Common myeloid progenitor, CD34-positive (primary cell): ENCODE data around the gene ARL5A.
A peak's percentile ranks its signal among the peaks of the same experiment; 100 is the strongest.

Source experiments
- CTCF ChIA-PET: fragments of 350-600 bp; sonication (Branson Sonifier 250); formaldehyde crosslinking; loops from one replicate; lab custom pipeline; 2021; ENCODE audit warnings: antibody characterized with exemption; lab: Charles Lee
- POLR2A ChIA-PET: fragments of 350-600 bp; sonication (Branson Sonifier 250); formaldehyde crosslinking; loops from one replicate; lab custom pipeline; 2021; ENCODE audit warnings: antibody characterized with exemption; lab: Charles Lee
- DNase-seq, 3 donors: peaks; one replicate each; pipeline versions ENCODE4 v3.0.0 to v3.0.0-alpha.2; 2013
- H3K27ac ChIP-seq, 2 experiments: 1 replicate in 1 of 2; 2 replicates in 1 of 2; pipeline ENCODE4 v1.7.0; 2013; ENCODE audit warnings: inconsistent platforms in 2 of 2, low read length in 2 of 2, mild to moderate bottlenecking in 2 of 2, low read depth in 1 of 2, moderate library complexity in 1 of 2; ENCODE audit not compliant: severe bottlenecking in 2 of 2, insufficient read depth in 1 of 2, poor library complexity in 1 of 2
- H3K27me3 ChIP-seq, 5 experiments: replicated peaks in 2 of 5; 1 replicate in 3 of 5; 2 replicates in 2 of 5; pipeline versions ENCODE4 v1.6.1 to v1.7.0; 2013; ENCODE audit warnings: low read length in 4 of 5, mild to moderate bottlenecking in 2 of 5, moderate library complexity in 2 of 5, inconsistent platforms in 1 of 5; ENCODE audit not compliant: insufficient read depth in 5 of 5, control insufficient read depth in 4 of 5
- H3K36me3 ChIP-seq, 4 experiments: 1 replicate in 2 of 4; 2 replicates in 2 of 4; pipeline versions ENCODE4 v1.6.1 to v1.7.0; 2013; ENCODE audit warnings: low read length in 3 of 4, control low read depth in 1 of 4, mild to moderate bottlenecking in 1 of 4; ENCODE audit not compliant: control insufficient read depth in 4 of 4, insufficient read depth in 4 of 4
- H3K4me1 ChIP-seq, 4 experiments: 1 replicate in 3 of 4; 2 replicates in 1 of 4; pipeline versions ENCODE4 v1.6.1 to v1.7.1; 2013; ENCODE audit warnings: low read length in 3 of 4, mild to moderate bottlenecking in 3 of 4, control low read depth in 1 of 4, inconsistent platforms in 1 of 4, moderate library complexity in 1 of 4; ENCODE audit not compliant: control insufficient read depth in 4 of 4, insufficient read depth in 4 of 4; ENCODE audit errors: control extremely low read depth in 1 of 4
- H3K4me3 ChIP-seq, 7 experiments: 1 replicate in 4 of 7; 2 replicates in 3 of 7; pipeline versions ENCODE4 v1.5.1 to v1.7.0; 2013; ENCODE audit warnings: mild to moderate bottlenecking in 7 of 7, low read length in 6 of 7, moderate library complexity in 6 of 7, inconsistent platforms in 2 of 7, low read depth in 2 of 7, control low read depth in 1 of 7; ENCODE audit not compliant: insufficient read depth in 4 of 7, control insufficient read depth in 1 of 7; ENCODE audit errors: extremely low read depth in 1 of 7
- H3K9me3 ChIP-seq, 5 experiments: 1 replicate in 4 of 5; 2 replicates in 1 of 5; pipeline versions ENCODE4 v1.6.1 to v1.7.1; 2013; ENCODE audit warnings: low read length in 4 of 5, mild to moderate bottlenecking in 2 of 5, inconsistent platforms in 1 of 5, low read depth in 1 of 5, moderate library complexity in 1 of 5; ENCODE audit not compliant: control insufficient read depth in 4 of 5, insufficient read depth in 2 of 5; ENCODE audit errors: control extremely low read depth in 1 of 5
- WGBS: methylation state at CpG from one replicate; pipeline ENCODE4 v1.1.5; 2013; ENCODE audit not compliant: insufficient coverage; 5-methylcytosine and 5-hydroxymethylcytosine counted together

Gene ARL5A

DNA sequence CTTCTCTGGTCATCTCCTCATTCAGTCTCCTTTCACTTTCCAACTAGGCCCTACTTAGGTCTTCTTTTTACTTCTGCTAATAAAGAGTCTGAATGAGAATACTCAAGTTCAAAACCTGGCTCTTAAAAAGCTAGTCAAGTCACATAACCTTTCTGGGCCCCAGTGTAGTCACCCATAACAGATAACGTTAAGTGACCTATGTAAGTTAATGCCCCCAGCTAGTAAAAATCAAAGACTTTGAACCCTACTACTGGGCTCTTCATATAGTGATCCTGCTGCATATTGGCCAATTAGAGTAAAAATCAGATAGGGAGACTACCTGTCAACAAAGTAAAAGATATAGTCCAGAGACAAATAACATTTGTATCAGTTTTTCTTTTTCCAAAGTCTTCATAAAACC, 17.7 kb downstream of the ARL5A start:
- Histone ChIP-seq H3K4me1 (peaks cover 0 to 6% (median 2%) of the 10 kb centered on the region in 4 experiments), H3K27me3 (no peaks in the 10 kb centered on the region), H3K4me3 (no peak overlapping the region), H3K9me3 (peaks cover 0 to 8% (median 4%) of the 10 kb centered on the region in 5 experiments), H3K36me3 (peaks cover 23 to 65% (median 37%) of the 10 kb centered on the region in 4 experiments), H3K27ac (no peak overlapping the region)
- 100% methylated on average over 1 of the region's 1 CpG for WGBS
- ChIA-PET CTCF (no interaction called here), POLR2A (no interaction called here)
- no peak for DNase-seq

GRCh38 chr2:151809073-151809383, 19.2 kb downstream of the ARL5A start:
- H3K4me3 ChIP-seq = no peak overlapping the region
- peaks cover 0 to 6% (median 1%) of the 10 kb centered on the region in 4 experiments for H3K4me1 ChIP-seq
- H3K9me3 ChIP-seq = peaks cover 0 to 8% (median 4%) of the 10 kb centered on the region in 5 experiments
- H3K36me3 ChIP-seq = peaks cover 16 to 62% (median 33%) of the 10 kb centered on the region in 4 experiments
- ChIA-PET POLR2A (no interaction called here), CTCF (no interaction called here)
- H3K27ac ChIP-seq = no peak overlapping the region
- WGBS = no CpG with 5 or more reads among the region's 1 CpG
- H3K27me3 ChIP-seq = no peaks in the 10 kb centered on the region
- DNase-seq = no peak

DNA sequence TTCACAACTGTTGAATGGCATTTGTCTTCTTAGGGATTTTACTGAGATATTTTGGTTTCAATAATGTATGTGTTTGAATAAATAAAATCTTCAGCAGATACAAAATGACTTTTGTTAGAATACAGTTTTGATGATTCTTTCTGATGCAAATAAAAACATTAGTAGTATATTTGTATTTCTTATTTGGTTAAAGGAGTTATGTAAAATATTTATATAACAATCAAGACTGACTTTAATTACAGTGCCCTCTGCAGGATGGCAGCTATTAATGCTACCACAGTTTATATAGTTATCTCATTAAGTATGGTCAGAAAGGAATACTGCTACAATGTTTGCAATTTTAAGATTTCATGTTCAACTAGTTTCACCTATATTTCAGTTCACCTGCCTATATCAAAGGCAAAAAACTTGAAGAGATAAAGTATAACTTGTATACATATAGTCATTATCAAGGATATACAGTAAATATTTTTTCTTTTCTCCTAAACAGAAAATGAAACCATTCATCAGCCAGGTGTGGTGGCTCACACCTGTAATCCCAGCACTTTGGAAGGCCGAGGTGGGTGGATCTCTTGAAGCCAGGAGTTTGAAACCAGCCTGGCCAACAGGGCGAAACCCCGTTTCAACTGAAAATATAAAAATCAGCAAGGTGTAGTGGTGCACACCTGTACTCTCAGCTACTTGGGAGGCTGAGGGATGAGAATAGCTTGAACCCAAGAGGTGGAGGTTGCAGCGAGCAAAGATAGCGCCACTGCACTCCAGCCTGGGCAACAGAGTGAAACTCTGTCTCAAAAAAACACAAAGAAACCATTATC, 19.8 kb downstream of the ARL5A start:
- Histone ChIP-seq H3K4me3 (no peak overlapping the region), H3K9me3 (peaks cover 0 to 8% (median 4%) of the 10 kb centered on the region in 5 experiments), H3K27me3 (no peaks in the 10 kb centered on the region), H3K4me1 (peaks cover 0 to 6% (median 1%) of the 10 kb centered on the region in 4 experiments), H3K27ac (no peak overlapping the region), H3K36me3 (peaks cover 18 to 60% (median 30%) of the 10 kb centered on the region in 4 experiments)
- CTCF ChIA-PET = interaction anchor here (1.3 to 1.8 kb wide), 2 partner anchors 26 to 144 kb away, joined by 3 to 6 read pairs; no protein-coding TSS in a partner anchor
- POLR2A ChIA-PET = no interaction called here
- peak; percentile 31 to 60 (median 51) for DNase-seq
- WGBS = 86% methylated on average over 3 of the region's 5 CpGs

DNA sequence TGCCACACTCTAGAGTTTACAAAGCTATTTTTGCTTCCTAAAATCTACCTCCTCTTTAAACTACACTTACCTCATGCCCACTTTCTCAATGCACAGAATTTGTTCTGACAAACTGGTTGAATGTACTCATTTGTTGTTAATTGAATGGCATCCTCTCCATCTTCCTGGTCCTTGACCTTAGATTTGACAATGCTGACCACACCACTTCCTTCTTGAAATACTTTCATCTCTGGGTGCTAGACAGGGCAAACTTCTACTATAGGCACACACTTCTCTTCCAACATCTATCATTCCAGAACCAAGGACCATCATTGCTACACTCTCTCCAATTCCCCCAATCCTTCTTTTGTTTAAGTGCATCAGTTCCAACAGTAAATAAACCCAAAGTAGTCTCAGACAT, 22.3 kb downstream of the ARL5A start:
- POLR2A ChIA-PET = interaction anchor here (0.6 kb wide), 1 partner anchor 109 kb away, joined by 3 read pairs; no protein-coding TSS in a partner anchor

GRCh38 chr2:151805343-151805742, 22.9 kb downstream of the ARL5A start:
- Histone ChIP-seq H3K4me1 (peaks cover 0 to 6% (median 1%) of the 10 kb centered on the region in 4 experiments), H3K4me3 (no peak overlapping the region), H3K27me3 (no peaks in the 10 kb centered on the region), H3K36me3 (peaks cover 7 to 43% (median 16%) of the 10 kb centered on the region in 4 experiments), H3K9me3 (no peaks in the 10 kb centered on the region), H3K27ac (no peak overlapping the region)
- CTCF ChIA-PET = interaction anchor here (1.1 to 1.2 kb wide), 3 partner anchors 16 to 48 kb away, joined by 3 to 4 read pairs (median 3); no protein-coding TSS in a partner anchor
- POLR2A ChIA-PET = interaction anchor here (0.6 kb wide), 1 partner anchor 108 kb away, joined by 3 read pairs; no protein-coding TSS in a partner anchor
- no peak for DNase-seq
- no CpG with 5 or more reads among the region's 1 CpG for WGBS

More for the DNA sequence above, 22.3 kb downstream of the ARL5A start:
- Histone ChIP-seq H3K27me3 (no peaks in the 10 kb centered on the region), H3K4me3 (no peak overlapping the region), H3K9me3 (peaks cover 0 to 1% (median 0%) of the 10 kb centered on the region in 5 experiments), H3K36me3 (peaks cover 10 to 45% (median 20%) of the 10 kb centered on the region in 4 experiments), H3K4me1 (peaks cover 0 to 6% (median 1%) of the 10 kb centered on the region in 4 experiments), H3K27ac (no peak overlapping the region)
- no peak for DNase-seq
- CTCF ChIA-PET = interaction anchor here (1.1 to 1.7 kb wide), 5 partner anchors 12 to 47 kb away, joined by 3 to 15 read pairs (median 4); partner anchors contain the start of gene ARL5A

GRCh38 chr2:151803811-151804210, 24.4 kb downstream of the ARL5A start:
- CTCF ChIA-PET = interaction anchor here (0.6 kb wide), 1 partner anchor 312 kb away, joined by 3 read pairs; no protein-coding TSS in a partner anchor
- no peak for DNase-seq
- POLR2A ChIA-PET = no interaction called here
- no peak overlapping the region for H3K27ac ChIP-seq
- H3K36me3 ChIP-seq = peaks cover 5 to 49% (median 15%) of the 10 kb centered on the region in 4 experiments
- H3K4me1 ChIP-seq = peaks cover 0 to 6% (median 1%) of the 10 kb centered on the region in 4 experiments
- H3K27me3 ChIP-seq = no peaks in the 10 kb centered on the region
- no peak overlapping the region for H3K4me3 ChIP-seq
- H3K9me3 ChIP-seq = no peaks in the 10 kb centered on the region

DNA sequence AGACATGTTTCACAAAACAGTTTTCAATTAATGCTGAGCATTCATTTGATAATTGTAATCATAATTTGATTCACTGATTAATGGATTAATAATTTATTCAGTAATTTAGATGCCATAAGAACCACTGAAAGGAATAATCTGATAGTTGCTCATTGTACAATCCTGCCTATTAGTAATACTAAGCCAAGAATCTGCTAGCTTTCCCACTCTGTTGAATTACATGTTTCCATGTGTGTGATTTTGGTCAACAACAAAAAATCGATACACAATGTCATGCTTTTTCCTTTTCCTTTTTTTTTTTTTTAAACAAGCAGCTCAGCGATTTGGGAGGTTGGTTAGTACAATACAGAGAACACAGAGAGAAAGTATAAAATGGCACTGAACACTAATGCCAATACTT, 25.9 kb downstream of the ARL5A start:
- no peak overlapping the region for H3K4me3 ChIP-seq
- H3K36me3 ChIP-seq = peaks cover 5 to 44% (median 15%) of the 10 kb centered on the region in 4 experiments
- CTCF ChIA-PET = interaction anchor here (0.7 kb wide), 1 partner anchor 179 kb away, joined by 3 read pairs; no protein-coding TSS in a partner anchor
- WGBS = no CpG with 5 or more reads among the region's 2 CpGs
- H3K27me3 ChIP-seq = no peaks in the 10 kb centered on the region
- H3K9me3 ChIP-seq = no peaks in the 10 kb centered on the region
- no peak for DNase-seq
- H3K4me1 ChIP-seq = peaks cover 0 to 6% (median 1%) of the 10 kb centered on the region in 4 experiments
- POLR2A ChIA-PET = no interaction called here
- no peak overlapping the region for H3K27ac ChIP-seq
